ENCODE data around the gene INSR. TPM values are rescaled to one million over a fixed set of nuclear protein-coding genes. Genes with fewer than 3 reads are reported as not detected.
A peak's percentile ranks its signal among the peaks of the same experiment; 100 is the strongest.
"Not testable (repeated sequence)": the region's sequence is repeated elsewhere in the genome, so short reads cannot be mapped to it uniquely, and the experiment has no call there.

The INSR gene
- total RNA-seq, 1 experiment from 2014 or later, result 22.6 TPM

DNA sequence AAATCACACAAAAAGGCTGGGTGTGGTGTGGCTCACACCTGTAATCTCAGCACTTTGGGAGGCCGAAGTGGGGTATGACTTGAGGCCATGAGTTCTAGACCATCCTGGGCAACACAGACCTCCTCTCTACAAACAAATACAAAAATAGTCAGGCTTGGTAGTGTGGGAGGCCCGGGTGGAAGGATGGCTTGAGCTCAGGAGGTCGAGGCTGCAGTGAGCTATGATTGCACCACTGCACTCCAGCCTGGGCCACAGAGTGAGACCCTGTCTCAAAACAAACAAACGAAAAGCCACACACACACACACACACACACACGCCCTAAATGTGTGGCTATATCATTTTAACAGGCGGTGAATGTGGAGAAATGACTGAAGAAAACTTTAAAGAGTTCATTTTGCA, 225.6 kb downstream of the INSR start:
- no peak for DNase-seq
- H3K36me3 Mint-ChIP-seq (ENCODE audit: insufficient read depth, unreplicated experiment), result peaks cover 31% of the 10 kb centered on the region
- H3K27me3 ChIP-seq (replicated peaks; ENCODE audit: control insufficient read depth, insufficient read depth, low read length), result no peaks in the 10 kb centered on the region
- H3K9me3 ChIP-seq, result peaks cover 6% of the 10 kb centered on the region; the same call in 1 of the 2 replicates
- H3K4me1 ChIP-seq, result no peaks in the 10 kb centered on the region
- H3K27me3 Mint-ChIP-seq (ENCODE audit: insufficient read depth, unreplicated experiment), result no peaks in the 10 kb centered on the region
- ChIA-PET POLR2A (interaction anchor here (0.6 to 1.6 kb wide), 4 partner anchors 9 to 696 kb away, joined by 3 to 28 read pairs (median 4); partner anchors contain the start of gene ALKBH7), CTCF (interaction anchor here (1.0 kb wide), 1 partner anchor 31 kb away, joined by 4 read pairs; no protein-coding TSS in a partner anchor)
- peaks cover 9% of the 10 kb centered on the region for H3K9me3 Mint-ChIP-seq (ENCODE audit: unreplicated experiment)
- H3K36me3 ChIP-seq (ENCODE audit: control insufficient read depth, insufficient read depth, low read length), result peaks cover 1% of the 10 kb centered on the region
- H3K27ac Mint-ChIP-seq (ENCODE audit: unreplicated experiment), result peak overlapping the region; percentile 70
- H3K4me1 Mint-ChIP-seq (ENCODE audit: low read depth, unreplicated experiment), result peaks cover 7% of the 10 kb centered on the region
- BruUV-seq (replicated peaks), result no TSS peak
- no peak for TF ChIP-seq CTCF (IDR thresholded peaks at IDR 0.05; ENCODE audit: insufficient read depth in 1 of 2, low read depth in 1 of 2, low read length in 1 of 2, severe bottlenecking in 1 of 2, unreplicated experiment in 1 of 2)
- peak overlapping the region; percentile 72 for H3K4me3 Mint-ChIP-seq (ENCODE audit: unreplicated experiment)
- H3K4me3 ChIP-seq (ENCODE audit: low read depth, low read length), result peak overlapping the region; percentile 31
- intact Hi-C loops (cut with micrococcal nuclease; ENCODE audit: unreplicated experiment), result no loop called here

DNA sequence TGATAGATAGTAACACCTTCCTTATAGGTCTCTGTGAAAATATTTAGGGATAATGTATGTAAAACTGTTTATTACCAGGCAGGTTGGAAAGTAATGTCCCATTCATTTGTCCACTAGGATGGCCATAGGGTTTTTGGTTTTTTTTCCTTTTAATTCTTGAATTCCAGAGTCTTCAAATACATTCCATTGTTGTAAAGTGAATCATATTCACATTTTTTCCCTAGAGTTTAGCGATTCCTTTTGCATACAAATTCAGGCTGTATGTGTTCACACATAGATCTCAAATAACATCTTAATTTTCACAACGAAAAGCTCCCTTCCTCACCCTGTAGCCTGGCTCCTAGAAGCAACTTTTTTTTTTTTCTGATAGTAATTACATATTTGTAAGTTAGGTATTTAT, 226.5 kb downstream of the INSR start:
- Histone ChIP-seq H3K36me3 (ENCODE audit: control insufficient read depth, insufficient read depth, low read length) (peaks cover 1% of the 10 kb centered on the region), H3K27me3 (replicated peaks; ENCODE audit: control insufficient read depth, insufficient read depth, low read length) (no peaks in the 10 kb centered on the region), H3K4me1 (no peaks in the 10 kb centered on the region), H3K9me3 (peaks cover 6% of the 10 kb centered on the region; the same call in 1 of the 2 replicates), H3K4me3 (ENCODE audit: low read depth, low read length) (no peak overlapping the region)
- Mint-ChIP-seq H3K4me1 (ENCODE audit: low read depth, unreplicated experiment) (peaks cover 7% of the 10 kb centered on the region), H3K4me3 (ENCODE audit: unreplicated experiment) (no peak overlapping the region), H3K27ac (ENCODE audit: unreplicated experiment) (no peak overlapping the region), H3K9me3 (ENCODE audit: unreplicated experiment) (peaks cover 9% of the 10 kb centered on the region), H3K27me3 (ENCODE audit: insufficient read depth, unreplicated experiment) (no peaks in the 10 kb centered on the region), H3K36me3 (ENCODE audit: insufficient read depth, unreplicated experiment) (peaks cover 25% of the 10 kb centered on the region)
- BruUV-seq (replicated peaks), result no TSS peak
- ChIA-PET CTCF (no interaction called here), POLR2A (no interaction called here)
- no peak for TF ChIP-seq CTCF (IDR thresholded peaks at IDR 0.05; ENCODE audit: insufficient read depth in 1 of 2, low read depth in 1 of 2, low read length in 1 of 2, severe bottlenecking in 1 of 2, unreplicated experiment in 1 of 2)
- intact Hi-C loops (cut with micrococcal nuclease; ENCODE audit: unreplicated experiment), result no loop called here
- DNase-seq, result no peak

DNA sequence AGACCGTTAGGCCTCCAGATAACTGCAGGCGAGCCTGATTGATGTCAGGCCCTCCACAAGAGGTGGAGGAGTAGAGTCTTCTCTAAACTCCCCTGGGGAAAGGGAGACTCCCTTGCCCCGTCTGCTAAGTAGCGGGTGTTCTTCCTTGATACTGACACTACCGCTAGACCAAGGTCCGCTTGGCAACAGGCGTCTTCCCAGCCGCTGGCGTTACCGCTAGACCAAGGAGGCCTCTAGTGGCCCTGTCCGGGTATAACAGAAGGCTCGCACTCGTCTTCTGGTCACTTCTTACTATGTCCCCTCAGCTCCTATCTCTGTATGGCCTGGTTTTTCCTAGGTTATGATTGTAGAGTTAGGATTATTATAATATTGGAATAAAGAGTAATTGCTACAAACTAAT, 227.1 kb downstream of the INSR start:
- H3K36me3 Mint-ChIP-seq (ENCODE audit: insufficient read depth, unreplicated experiment), result peaks cover 19% of the 10 kb centered on the region
- H3K36me3 ChIP-seq (ENCODE audit: control insufficient read depth, insufficient read depth, low read length); H3K9me3 Mint-ChIP-seq (ENCODE audit: unreplicated experiment); H3K4me3 Mint-ChIP-seq (ENCODE audit: unreplicated experiment); H3K27ac Mint-ChIP-seq (ENCODE audit: unreplicated experiment); H3K4me1 Mint-ChIP-seq (ENCODE audit: low read depth, unreplicated experiment); H3K27me3 Mint-ChIP-seq (ENCODE audit: insufficient read depth, unreplicated experiment); CTCF ChIA-PET; H3K4me1 ChIP-seq; H3K9me3 ChIP-seq; H3K4me3 ChIP-seq (ENCODE audit: low read depth, low read length); BruUV-seq (replicated peaks); POLR2A ChIA-PET; H3K27me3 ChIP-seq (replicated peaks; ENCODE audit: control insufficient read depth, insufficient read depth, low read length); intact Hi-C loops (cut with micrococcal nuclease; ENCODE audit: unreplicated experiment): not testable (repeated sequence)
- peak in 1 of 2 experiments; percentile 29 for DNase-seq

Measured in Caco-2 (cell line).